Endothelial cell of umbilical vein (primary cell): ENCODE data around the gene SH3BP5L. TPM values are rescaled to one million over a fixed set of nuclear protein-coding genes. Genes with fewer than 3 reads are reported as not detected.

Experiments
- BruUV-seq: library from RNA; stranded (reverse); fragments of 400-500 nt; replicated peaks from 2 replicates; lab custom pipeline; 2021; lab: Mats Ljungman, UMichigan
- CTCF ChIA-PET: fragments of 300-600, 350-600 bp; sonication (Branson Sonifier 250); formaldehyde crosslinking; loops from one replicate; lab custom pipeline; 2021; ENCODE audit warnings: antibody characterized with exemption, inconsistent platforms; lab: Charles Lee
- POLR2A ChIA-PET: fragments of 300-600, 350-600 bp; sonication (Branson Sonifier 250); formaldehyde crosslinking; loops from one replicate; lab custom pipeline; 2021; ENCODE audit warnings: antibody characterized with exemption, inconsistent platforms; lab: Charles Lee
- DNase-seq: peaks from one replicate; pipeline ENCODE4 v3.0.0-alpha.2; 2011; ENCODE audit warnings: low read depth, low spot score
- FAIRE-seq: peaks from 2 replicates; lab custom pipeline; 2011; peaks lifted over from hg19 to GRCh38; lab: Jason Lieb, UNC
- H2AFZ ChIP-seq: 2 replicates; pipeline ENCODE4 v1.6.0; 2012; ENCODE audit warnings: low read depth, low read length, control low read depth, inconsistent platforms
- H3K27ac ChIP-seq: 2 replicates; pipeline ENCODE4 v1.5.1; 2011; ENCODE audit warnings: low read depth, mild to moderate bottlenecking, control low read depth, low read length, moderate library complexity; ENCODE audit not compliant: insufficient read depth
- H3K27me3 ChIP-seq, 2 experiments: 2 replicates each; pipeline versions ENCODE4 v1.6.0 to v1.6.1; 2011; ENCODE audit warnings: low read length in 2 of 2, mixed read lengths in 1 of 2; ENCODE audit not compliant: control insufficient read depth in 2 of 2, insufficient read depth in 2 of 2
- H3K36me3 ChIP-seq, 2 experiments: 2 replicates in 1 of 2; 3 replicates in 1 of 2; pipeline ENCODE4 v1.5.1; 2011; ENCODE audit warnings: low read length in 2 of 2, mild to moderate bottlenecking in 1 of 2, moderate library complexity in 1 of 2; ENCODE audit not compliant: control insufficient read depth in 2 of 2, insufficient read depth in 2 of 2; ENCODE audit errors: extremely low read depth in 1 of 2
- H3K4me1 ChIP-seq: 3 replicates; pipeline ENCODE4 v1.5.1; 2011; ENCODE audit warnings: mild to moderate bottlenecking, low read length; ENCODE audit not compliant: control insufficient read depth, insufficient read depth; ENCODE audit errors: extremely low read depth
- H3K4me2 ChIP-seq: 2 replicates; pipeline ENCODE4 v1.6.1; 2011; ENCODE audit warnings: low read length, control low read depth, mixed read lengths; ENCODE audit not compliant: insufficient read depth
- H3K4me3 ChIP-seq, 3 experiments: fragments of 200-600 bp in 1 of 3; sonication (generic), shearing (Covaris generic) in 1 of 3; replicated peaks in 1 of 3; 2 replicates each; pipeline ENCODE4 v1.5.1; 2011 to 2016; ENCODE audit warnings: control low read depth in 3 of 3, low read length in 3 of 3, mild to moderate bottlenecking in 2 of 3, inconsistent platforms in 1 of 3, low read depth in 1 of 3, moderate library complexity in 1 of 3; ENCODE audit not compliant: insufficient read depth in 1 of 3
- H3K79me2 ChIP-seq: 2 replicates; pipeline ENCODE4 v1.6.0; 2012; ENCODE audit warnings: low read length, inconsistent platforms; ENCODE audit not compliant: control insufficient read depth, insufficient read depth
- H3K9ac ChIP-seq: replicated peaks from 2 replicates; pipeline ENCODE3; 2011; ENCODE audit warnings: low read length, control low read depth; ENCODE audit not compliant: insufficient read depth; ENCODE audit errors: extremely low read depth
- H3K9me1 ChIP-seq: replicated peaks from 3 replicates; pipeline ENCODE4 v1.6.0; 2011; ENCODE audit warnings: mild to moderate bottlenecking, low read length; ENCODE audit not compliant: control insufficient read depth, insufficient read depth; ENCODE audit errors: extremely low read depth
- H3K9me3 ChIP-seq: replicated peaks from 2 replicates; pipeline ENCODE4 v1.5.1; 2012; ENCODE audit warnings: low read length, inconsistent platforms; ENCODE audit not compliant: control insufficient read depth, insufficient read depth
- H4K20me1 ChIP-seq: replicated peaks from 2 replicates; pipeline ENCODE3; 2011; ENCODE audit warnings: mild to moderate bottlenecking, low read length; ENCODE audit not compliant: control insufficient read depth, insufficient read depth; ENCODE audit errors: extremely low read depth
- CTCF ChIP-seq, 2 donors: IDR thresholded peaks; 1 replicate in 1 of 2; 2 replicates in 1 of 2; pipeline ENCODE4 v1.5.1; 2011; ENCODE audit warnings: low read length in 2 of 2, mild to moderate bottlenecking in 2 of 2, moderate library complexity in 2 of 2, control low read depth in 1 of 2, inconsistent platforms in 1 of 2, low read depth in 1 of 2; ENCODE audit not compliant: insufficient read depth in 1 of 2; ENCODE audit errors: extremely low read depth in 1 of 2
- EZH2 ChIP-seq: IDR thresholded peaks from 2 replicates; pipeline ENCODE4 v1.6.1; 2012; ENCODE audit warnings: borderline replicate concordance, low read depth, mild to moderate bottlenecking, moderate library complexity, low read length, inconsistent platforms; ENCODE audit not compliant: severe bottlenecking
- FOS ChIP-seq: IDR thresholded peaks from 2 replicates; pipeline ENCODE4 v1.6.1; 2011; ENCODE audit warnings: mild to moderate bottlenecking, low read length, moderate library complexity, borderline replicate concordance; ENCODE audit not compliant: insufficient read depth
- GATA2 ChIP-seq: IDR thresholded peaks from 2 replicates; pipeline ENCODE4 v1.7.0; 2011; ENCODE audit warnings: low read depth, mild to moderate bottlenecking, moderate library complexity, mixed read lengths, low read length; ENCODE audit not compliant: insufficient read length, insufficient read depth
- JUN ChIP-seq: IDR thresholded peaks from 2 replicates; pipeline ENCODE4 v1.6.1; 2011; ENCODE audit warnings: borderline replicate concordance, low read depth; ENCODE audit not compliant: insufficient read length, insufficient read depth
- MYC ChIP-seq: IDR thresholded peaks from one replicate; pipeline ENCODE4 v1.6.1; 2011; ENCODE audit warnings: mild to moderate bottlenecking, low read depth, low read length
- POLR2A ChIP-seq: IDR thresholded peaks from 2 replicates; pipeline ENCODE4 v1.6.1; 2012; ENCODE audit warnings: low read depth, mild to moderate bottlenecking, control low read depth, low read length
- dilution Hi-C: fragments of 300-500 bp; cut with MboI; formaldehyde crosslinking; loops from one replicate; pipeline ENCODE4 v1.15.0; 2019; ENCODE audit warnings: low sequenced_read_pairs; ENCODE audit not compliant: extremely low pct_ligation_motif_present
- intact Hi-C: fragments of 100-400 bp; cut with micrococcal nuclease; formaldehyde crosslinking; loops from one replicate; pipeline ENCODE4 v1.10.0; 2022
- polyA plus RNA-seq, 4 experiments: library from polyadenylated mRNA; depleted of rRNA in 3 of 4; stranded (reverse) in 3 of 4; unstranded in 1 of 4; fragments of >200 nt; gene quantifications; 2 replicates each; pipeline versions ENCODE4 v1.2.1 to v1.2.3, GENCODE V29; 2011 to 2012; ENCODE audit warnings: missing spikeins in 1 of 4
- total RNA-seq: library from RNA; stranded (reverse); gene quantifications from 2 replicates; pipeline ENCODE4 v1.2.3, GENCODE V29; 2021

SH3BP5L gene
- total and polyA plus RNA-seq, 2 donors (not counting 3 experiments of a cell fraction or from before 2014, with no cell fraction given): 24.7 TPM

GRCh38 chr1:248852481-248853405 is 27.0 kb upstream of the SH3BP5L start:
- CTCF ChIA-PET: interaction anchor here (1.1 kb wide), 1 partner anchor 11 kb away, joined by 4 read pairs; no protein-coding TSS in a partner anchor
- Histone ChIP-seq H3K79me2 (peaks cover 5% of the 10 kb centered on the region), H4K20me1 (no peaks in the 10 kb centered on the region), H3K4me3 (no peak overlapping the region), H3K27me3 (no peaks in the 10 kb centered on the region), H3K9ac (no peak overlapping the region), H3K27ac (no peak overlapping the region), H2AFZ (no peak overlapping the region), H3K4me1 (peaks cover 6% of the 10 kb centered on the region), H3K9me1 (no peaks in the 10 kb centered on the region), H3K4me2 (no peak overlapping the region), H3K9me3 (no peaks in the 10 kb centered on the region), H3K36me3 (peaks cover 0 to 19% of the 10 kb centered on the region in 2 experiments)
- TF ChIP-seq CTCF (IDR thresholded peaks at IDR 0.05; ENCODE audit: extremely low read depth in 1 of 2, insufficient read depth in 1 of 2, low read depth in 1 of 2, low read length in 2 of 2): no peak
- no peak for TF ChIP-seq GATA2
- TF ChIP-seq MYC: no peak
- no peak for TF ChIP-seq POLR2A
- no peak for TF ChIP-seq EZH2
- TF ChIP-seq JUN: no peak
- TF ChIP-seq FOS: no peak
- dilution Hi-C loops (no loop called here), intact Hi-C loops (no loop called here)
- BruUV-seq: TSS peak; percentile 5
- FAIRE-seq (no peak), DNase-seq (no peak)
- POLR2A ChIA-PET: no interaction called here
